ENCODE results near the gene ITPRIPL1. TPM values are rescaled to one million over a fixed set of nuclear protein-coding genes. Genes with fewer than 3 reads are reported as not detected.

The ITPRIPL1 gene
- polyA plus RNA-seq, 1 donor (not counting 4 experiments of a cell fraction or from before 2014, with no cell fraction given) = 0.58 TPM

DNA sequence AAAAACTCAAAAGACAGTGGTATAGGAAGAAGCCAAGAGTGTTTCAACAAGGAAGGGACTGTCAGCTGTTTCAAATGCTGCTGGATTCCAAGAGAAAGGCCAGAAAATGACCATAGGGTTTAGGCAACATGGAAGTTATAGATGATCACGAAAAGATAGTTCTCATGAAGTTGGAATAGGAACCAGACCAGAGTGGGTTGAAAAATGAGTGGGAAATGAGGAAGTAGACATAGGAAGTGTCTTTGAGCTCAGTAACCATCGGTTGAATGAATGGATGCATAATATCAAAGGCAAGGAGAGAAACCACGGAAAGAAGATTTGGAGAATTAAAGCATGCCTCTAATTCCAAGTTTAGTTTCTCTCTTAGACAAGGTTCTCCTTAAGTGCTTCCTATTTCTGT, 11.8 kb downstream of the ITPRIPL1 start:
- no peak overlapping the region for H2AFZ ChIP-seq (ENCODE audit: control insufficient read depth, low read length)

DNA sequence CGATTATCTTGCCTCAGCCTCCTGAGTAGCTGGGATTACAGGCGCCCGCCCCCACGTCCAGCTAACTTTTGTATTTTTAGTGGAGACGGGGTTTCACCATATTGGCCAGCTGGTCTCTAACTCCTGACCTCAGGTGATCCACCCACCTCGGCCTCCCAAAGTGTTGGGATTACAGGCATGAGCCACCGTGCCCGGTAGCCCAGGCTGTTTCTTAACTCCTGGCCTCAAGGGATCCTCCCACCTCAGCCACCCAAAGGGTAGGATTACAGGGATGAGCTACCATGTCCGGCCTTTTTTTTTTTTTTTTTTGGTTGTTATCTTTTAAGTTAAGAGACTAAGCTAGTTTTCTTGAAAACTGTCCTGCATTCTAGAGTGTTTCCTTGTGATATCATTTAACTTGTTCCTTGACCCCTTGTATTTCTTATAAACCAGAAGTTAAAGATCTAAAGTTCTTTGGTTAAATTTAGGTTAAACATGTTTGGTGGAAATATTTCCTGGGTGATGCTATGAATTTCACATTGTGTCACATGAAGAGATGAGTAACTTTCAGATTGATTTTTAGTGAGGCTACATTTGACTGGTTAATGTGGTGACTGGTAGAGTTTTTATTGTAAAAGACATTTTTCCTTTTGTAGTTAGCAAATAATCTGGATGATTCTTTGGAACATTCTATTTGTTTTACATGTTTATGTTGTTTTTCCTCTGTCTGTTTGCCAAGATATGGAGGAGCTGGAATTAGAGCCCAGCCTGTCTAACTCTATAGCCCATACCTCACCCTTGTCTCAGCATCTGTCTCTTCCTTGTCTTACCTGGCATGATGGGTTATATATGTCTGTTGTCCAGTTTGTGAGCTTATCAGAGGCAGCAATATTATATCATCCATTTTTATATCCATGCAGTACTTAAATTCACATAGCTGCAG, 15.6 kb downstream of the ITPRIPL1 start:
- Histone ChIP-seq H3K79me2 (ENCODE audit: control insufficient read depth, insufficient read depth, low read length) (peaks cover 50% of the 10 kb centered on the region), H3K36me3 (ENCODE audit: control insufficient read depth in 2 of 2, extremely low read depth in 1 of 2, insufficient read depth in 2 of 2, low read length in 2 of 2) (peaks cover 0 to 21% of the 10 kb centered on the region in 2 experiments)

More for the DNA sequence above, 11.8 kb downstream of the ITPRIPL1 start:
- Histone ChIP-seq H3K79me2 (ENCODE audit: control insufficient read depth, insufficient read depth, low read length) (peaks cover 47% of the 10 kb centered on the region), H3K27me3 (ENCODE audit: control insufficient read depth, extremely low read depth, insufficient read depth, low read length) (no peaks in the 10 kb centered on the region), H4K20me1 (ENCODE audit: control insufficient read depth, extremely low read depth, insufficient read depth, low read length) (no peaks in the 10 kb centered on the region), H3K4me3 (ENCODE audit: control insufficient read depth in 2 of 3, extremely low read depth in 1 of 3, insufficient read depth in 2 of 3, low read depth in 1 of 3, low read length in 3 of 3) (peak overlapping the region in 1 of 3 experiments; percentile 91), H3K9me1 (ENCODE audit: control insufficient read depth, extremely low read depth, insufficient read depth, low read length) (no peaks in the 10 kb centered on the region), H3K4me1 (ENCODE audit: control insufficient read depth, extremely low read depth, insufficient read depth, low read length) (peaks cover 11% of the 10 kb centered on the region), H3K36me3 (ENCODE audit: control insufficient read depth in 2 of 2, extremely low read depth in 1 of 2, insufficient read depth in 2 of 2, low read length in 2 of 2) (no peaks in the 10 kb centered on the region), H3K9me3 (ENCODE audit: control insufficient read depth, low read depth, low read length) (no peaks in the 10 kb centered on the region), H3K9ac (ENCODE audit: control insufficient read depth, extremely low read depth, insufficient read depth, low read length) (peak overlapping the region; percentile 81), H3K27ac (ENCODE audit: control insufficient read depth, insufficient read depth, low read length) (no peak overlapping the region), H3K4me2 (ENCODE audit: control insufficient read depth, extremely low read depth, insufficient read depth, low read depth, low read length) (peak overlapping the region; percentile 99)
- DNase-seq (ENCODE audit: low read depth, low spot score) (no peak), FAIRE-seq (no peak)
- TF ChIP-seq EZH2 (IDR thresholded peaks at IDR 0.05; ENCODE audit: low read length) = no peak
- TF ChIP-seq, protein P1, sequence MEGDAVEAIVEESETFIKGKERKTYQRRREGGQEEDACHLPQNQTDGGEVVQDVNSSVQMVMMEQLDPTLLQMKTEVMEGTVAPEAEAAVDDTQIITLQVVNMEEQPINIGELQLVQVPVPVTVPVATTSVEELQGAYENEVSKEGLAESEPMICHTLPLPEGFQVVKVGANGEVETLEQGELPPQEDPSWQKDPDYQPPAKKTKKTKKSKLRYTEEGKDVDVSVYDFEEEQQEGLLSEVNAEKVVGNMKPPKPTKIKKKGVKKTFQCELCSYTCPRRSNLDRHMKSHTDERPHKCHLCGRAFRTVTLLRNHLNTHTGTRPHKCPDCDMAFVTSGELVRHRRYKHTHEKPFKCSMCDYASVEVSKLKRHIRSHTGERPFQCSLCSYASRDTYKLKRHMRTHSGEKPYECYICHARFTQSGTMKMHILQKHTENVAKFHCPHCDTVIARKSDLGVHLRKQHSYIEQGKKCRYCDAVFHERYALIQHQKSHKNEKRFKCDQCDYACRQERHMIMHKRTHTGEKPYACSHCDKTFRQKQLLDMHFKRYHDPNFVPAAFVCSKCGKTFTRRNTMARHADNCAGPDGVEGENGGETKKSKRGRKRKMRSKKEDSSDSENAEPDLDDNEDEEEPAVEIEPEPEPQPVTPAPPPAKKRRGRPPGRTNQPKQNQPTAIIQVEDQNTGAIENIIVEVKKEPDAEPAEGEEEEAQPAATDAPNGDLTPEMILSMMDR (optimal IDR thresholded peaks at IDR 0.05 in 1 of 3, IDR thresholded peaks at IDR 0.05 in 1 of 3, conservative IDR thresholded peaks at IDR 0.05 in 1 of 3; ENCODE audit: extremely low read depth in 1 of 3, insufficient read depth in 2 of 3, low read length in 3 of 3) = no peak
- dilution Hi-C loops (cut with MboI; ENCODE audit: extremely low pct_ligation_motif_present, low sequenced_read_pairs) = no loop called here

More for the DNA sequence above, 15.6 kb downstream of the ITPRIPL1 start:
- no peaks in the 10 kb centered on the region for H4K20me1 ChIP-seq (ENCODE audit: control insufficient read depth, extremely low read depth, insufficient read depth, low read length)
- no peak overlapping the region for H3K4me2 ChIP-seq (ENCODE audit: control insufficient read depth, extremely low read depth, insufficient read depth, low read depth, low read length)
- no peak for DNase-seq (ENCODE audit: low read depth, low spot score)
- no peak overlapping the region for H3K4me3 ChIP-seq (ENCODE audit: control insufficient read depth in 2 of 3, extremely low read depth in 1 of 3, insufficient read depth in 2 of 3, low read depth in 1 of 3, low read length in 3 of 3)
- TF ChIP-seq EZH2 (IDR thresholded peaks at IDR 0.05; ENCODE audit: low read length) = no peak
- TF ChIP-seq, protein P1 (optimal IDR thresholded peaks at IDR 0.05 in 1 of 3, IDR thresholded peaks at IDR 0.05 in 1 of 3, conservative IDR thresholded peaks at IDR 0.05 in 1 of 3; ENCODE audit: extremely low read depth in 1 of 3, insufficient read depth in 2 of 3, low read length in 3 of 3) = no peak
- dilution Hi-C loops (cut with MboI; ENCODE audit: extremely low pct_ligation_motif_present, low sequenced_read_pairs) = no loop called here
- H3K9me3 ChIP-seq (ENCODE audit: control insufficient read depth, low read depth, low read length) = no peaks in the 10 kb centered on the region
- H2AFZ ChIP-seq (ENCODE audit: control insufficient read depth, low read length) = no peak overlapping the region
- no peak overlapping the region for H3K9ac ChIP-seq (ENCODE audit: control insufficient read depth, extremely low read depth, insufficient read depth, low read length)
- H3K27ac ChIP-seq (ENCODE audit: control insufficient read depth, insufficient read depth, low read length) = peak overlapping the region; percentile 29
- no peaks in the 10 kb centered on the region for H3K9me1 ChIP-seq (ENCODE audit: control insufficient read depth, extremely low read depth, insufficient read depth, low read length)
- FAIRE-seq = no peak
- H3K4me1 ChIP-seq (ENCODE audit: control insufficient read depth, extremely low read depth, insufficient read depth, low read length) = peaks cover 11% of the 10 kb centered on the region
- no peaks in the 10 kb centered on the region for H3K27me3 ChIP-seq (ENCODE audit: control insufficient read depth, extremely low read depth, insufficient read depth, low read length)
